NT2/D1 (cell line): ENCODE data around the gene KDM8.

Source experiments
- SUZ12 ChIP-seq: IDR thresholded peaks from 2 replicates; pipeline ENCODE4 v1.6.1; 2011; ENCODE audit not compliant: insufficient read length, insufficient read depth; ENCODE audit errors: extremely low read depth
- YY1 ChIP-seq: IDR thresholded peaks from 2 replicates; pipeline ENCODE4 v1.6.1; 2011; ENCODE audit not compliant: insufficient read length, insufficient read depth
- ZNF274 ChIP-seq: IDR thresholded peaks from 2 replicates; pipeline ENCODE4 v1.6.1; 2011; ENCODE audit warnings: mild to moderate bottlenecking, low read depth, low read length

GRCh38 chr16:27220527-27220926 lies 17.2 kb downstream of the KDM8 start:
- TF ChIP-seq YY1: no peak
- TF ChIP-seq ZNF274: no peak
- no peak for TF ChIP-seq SUZ12
